PC-9 (cell line): ENCODE data around the gene MAN1A1. TPM values are rescaled to one million over a fixed set of nuclear protein-coding genes. Genes with fewer than 3 reads are reported as not detected.
"Not testable (repeated sequence)": the region's sequence is repeated elsewhere in the genome, so short reads cannot be mapped to it uniquely, and the experiment has no call there.

Source experiments
- BruUV-seq: library from RNA; stranded (reverse); fragments of 400-500 nt; replicated peaks from 2 replicates; lab custom pipeline; 2021; lab: Mats Ljungman, UMichigan
- CTCF ChIA-PET: fragments of 300-600 bp; sonication (Branson Sonifier 250); formaldehyde crosslinking; loops from one replicate; lab custom pipeline; 2022; ENCODE audit warnings: antibody characterized with exemption; lab: Charles Lee
- POLR2A ChIA-PET: fragments of 300-600 bp; sonication (Branson Sonifier 250); formaldehyde crosslinking; loops from one replicate; lab custom pipeline; 2022; ENCODE audit warnings: antibody characterized with exemption; ENCODE audit not compliant: unreplicated experiment; lab: Charles Lee
- DNase-seq, 2 experiments: peaks; one replicate each; pipeline versions ENCODE4 v3.0.0 to v3.0.0-alpha.2; 2015 to 2022; ENCODE audit warnings: mixed read lengths in 1 of 2
- H2AFZ ChIP-seq: fragments of 200-600 bp; sonication (generic); 2 replicates; pipeline ENCODE4 v1.8.1; 2017; ENCODE audit warnings: antibody characterized with exemption
- H3F3A ChIP-seq: fragments of 200-600 bp; sonication (generic); 2 replicates; pipeline ENCODE4 v1.8.1; 2017; ENCODE audit warnings: antibody characterized with exemption, mild to moderate bottlenecking, low read depth; ENCODE audit not compliant: insufficient read depth
- H3K27ac ChIP-seq: fragments of 200-600 bp; sonication (generic); 2 replicates; pipeline ENCODE4 v1.6.1; 2016; ENCODE audit warnings: mixed run types
- H3K27me3 ChIP-seq: fragments of 200-600 bp; sonication (generic); 2 replicates; pipeline ENCODE4 v1.6.1; 2016; ENCODE audit warnings: low read depth, mixed run types; ENCODE audit not compliant: insufficient read depth
- H3K36me3 ChIP-seq: fragments of 200-600 bp; sonication (generic); 2 replicates; pipeline ENCODE4 v1.6.1; 2016; ENCODE audit warnings: low read depth, mixed run types
- H3K4me1 ChIP-seq: fragments of 200-600 bp; sonication (generic); replicated peaks from 2 replicates; pipeline ENCODE4 v1.6.1; 2016; ENCODE audit warnings: mixed run types; ENCODE audit not compliant: insufficient read depth
- H3K4me2 ChIP-seq: fragments of 200-600 bp; sonication (generic); 2 replicates; pipeline ENCODE4 v1.6.1; 2017; ENCODE audit warnings: mixed run types
- H3K4me3 ChIP-seq: fragments of 200-600 bp; sonication (generic); 2 replicates; pipeline ENCODE4 v1.6.1; 2016; ENCODE audit warnings: mixed run types
- H3K79me2 ChIP-seq: fragments of 200-600 bp; sonication (generic); 2 replicates; pipeline ENCODE4 v1.6.1; 2017; ENCODE audit warnings: low read depth, mixed run types
- H3K9me2 ChIP-seq: fragments of 200-600 bp; sonication (generic); 2 replicates; pipeline ENCODE4 v1.8.1; 2017; ENCODE audit warnings: mild to moderate bottlenecking; ENCODE audit not compliant: insufficient read depth
- H3K9me3 ChIP-seq: fragments of 200-600 bp; sonication (generic); 2 replicates; pipeline ENCODE4 v1.8.1; 2016; ENCODE audit warnings: low read depth; ENCODE audit not compliant: insufficient read depth
- H4K20me1 ChIP-seq: fragments of 200-600 bp; sonication (generic); 2 replicates; pipeline ENCODE4 v1.8.1; 2017; ENCODE audit not compliant: insufficient read depth
- EZH2 ChIP-seq: fragments of 200-600 bp; sonication (generic); IDR thresholded peaks from 2 replicates; pipeline ENCODE4 v1.8.0; 2017; ENCODE audit warnings: antibody characterized with exemption, low read depth
- intact Hi-C: fragments of 100-400 bp; cut with micrococcal nuclease; formaldehyde crosslinking; loops from one replicate; pipeline ENCODE4 v1.10.0; 2022; ENCODE audit not compliant: unreplicated experiment
- total RNA-seq: library from RNA; stranded (reverse); gene quantifications from 2 replicates; pipeline ENCODE4 v1.2.3, GENCODE V29; 2021
- TF ChIP-seq, protein P1 (sequence below): fragments of 200-600 bp; sonication (generic); conservative IDR thresholded peaks from 2 replicates; pipeline ENCODE4 v1.6.1; 2017; ENCODE audit warnings: mixed run types, antibody characterized with exemption, mild to moderate bottlenecking, moderate library complexity

The MAN1A1 gene
- total RNA-seq, 1 experiment from 2014 or later, result 13.4 TPM

DNA sequence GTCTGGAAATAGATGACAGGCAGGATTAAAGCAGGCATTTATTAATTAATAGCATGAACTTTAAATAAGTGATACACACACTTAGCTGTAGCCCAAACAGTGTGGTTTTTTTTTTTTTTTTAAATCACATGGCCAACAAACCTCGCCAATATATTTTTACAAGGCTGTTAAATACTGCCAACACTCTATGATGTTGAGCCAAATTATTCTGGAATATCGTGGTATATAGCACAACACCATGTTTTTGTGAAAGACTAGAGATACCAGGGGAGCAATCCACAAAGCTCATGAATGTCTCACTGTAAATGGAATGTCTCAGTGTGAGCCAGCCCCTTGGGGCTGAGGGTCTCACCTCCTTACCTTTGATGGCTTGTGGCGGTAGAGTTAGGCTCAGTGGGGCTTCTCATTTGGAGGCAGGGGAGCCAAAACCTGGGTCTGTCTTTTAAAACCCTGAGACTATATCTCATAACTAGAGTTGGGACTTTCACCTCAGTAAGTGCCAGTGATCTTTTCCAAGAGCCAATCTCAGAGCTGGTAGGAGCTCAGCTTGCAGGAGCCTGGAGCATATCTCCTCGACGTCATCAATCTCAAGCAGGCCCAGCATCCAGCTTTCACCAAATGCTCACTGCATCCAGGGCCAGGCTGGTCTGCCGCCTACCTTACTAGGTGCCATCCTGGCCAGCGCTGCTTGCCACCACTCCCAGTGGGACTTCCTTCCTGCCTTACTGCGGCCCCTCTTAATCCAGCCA lies 192.6 kb downstream of the MAN1A1 start:
- H3K4me3 ChIP-seq, result no peak overlapping the region
- BruUV-seq, result no TSS peak
- H3K79me2 ChIP-seq, result no peaks in the 10 kb centered on the region
- H3K9me2 ChIP-seq, result no peaks in the 10 kb centered on the region
- H3K36me3 ChIP-seq, result no peaks in the 10 kb centered on the region
- H3K4me1 ChIP-seq, result no peaks in the 10 kb centered on the region
- H3F3A ChIP-seq, result no peaks in the 10 kb centered on the region
- H3K27ac ChIP-seq, result no peak overlapping the region
- CTCF ChIA-PET, result no interaction called here
- no peaks in the 10 kb centered on the region for H3K9me3 ChIP-seq
- POLR2A ChIA-PET, result no interaction called here
- no peaks in the 10 kb centered on the region for H4K20me1 ChIP-seq
- DNase-seq, result no peak
- intact Hi-C loops, result no loop called here
- H3K4me2 ChIP-seq, result no peak overlapping the region
- 0 out of 2 replicates have a peak, but pooled peaks cover 3% of the 10 kb centered on the region for H3K27me3 ChIP-seq
- TF ChIP-seq, protein P1, sequence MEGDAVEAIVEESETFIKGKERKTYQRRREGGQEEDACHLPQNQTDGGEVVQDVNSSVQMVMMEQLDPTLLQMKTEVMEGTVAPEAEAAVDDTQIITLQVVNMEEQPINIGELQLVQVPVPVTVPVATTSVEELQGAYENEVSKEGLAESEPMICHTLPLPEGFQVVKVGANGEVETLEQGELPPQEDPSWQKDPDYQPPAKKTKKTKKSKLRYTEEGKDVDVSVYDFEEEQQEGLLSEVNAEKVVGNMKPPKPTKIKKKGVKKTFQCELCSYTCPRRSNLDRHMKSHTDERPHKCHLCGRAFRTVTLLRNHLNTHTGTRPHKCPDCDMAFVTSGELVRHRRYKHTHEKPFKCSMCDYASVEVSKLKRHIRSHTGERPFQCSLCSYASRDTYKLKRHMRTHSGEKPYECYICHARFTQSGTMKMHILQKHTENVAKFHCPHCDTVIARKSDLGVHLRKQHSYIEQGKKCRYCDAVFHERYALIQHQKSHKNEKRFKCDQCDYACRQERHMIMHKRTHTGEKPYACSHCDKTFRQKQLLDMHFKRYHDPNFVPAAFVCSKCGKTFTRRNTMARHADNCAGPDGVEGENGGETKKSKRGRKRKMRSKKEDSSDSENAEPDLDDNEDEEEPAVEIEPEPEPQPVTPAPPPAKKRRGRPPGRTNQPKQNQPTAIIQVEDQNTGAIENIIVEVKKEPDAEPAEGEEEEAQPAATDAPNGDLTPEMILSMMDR, result no peak
- TF ChIP-seq EZH2, result no peak
- H2AFZ ChIP-seq, result no peak overlapping the region

DNA sequence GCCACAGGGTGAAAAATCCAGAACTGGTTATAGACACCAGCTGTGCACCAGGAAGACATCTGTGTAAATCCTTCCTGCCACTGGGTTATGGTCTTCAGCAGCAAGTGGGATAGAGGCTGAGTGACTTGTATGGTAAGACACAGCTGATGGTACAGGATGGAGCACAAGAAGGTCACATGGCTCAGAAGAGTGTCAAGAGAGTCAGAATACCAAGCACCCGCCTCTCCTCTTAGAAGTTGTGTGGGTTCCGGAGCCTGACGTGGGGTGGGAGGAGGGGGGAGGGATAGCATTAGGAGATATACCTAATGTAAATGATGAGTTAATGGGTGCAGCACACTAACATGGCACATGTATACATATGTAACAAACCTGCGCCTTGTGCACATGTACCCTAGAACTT lies 193.5 kb downstream of the MAN1A1 start:
- H3K9me2 ChIP-seq, H3K36me3 ChIP-seq, H2AFZ ChIP-seq, intact Hi-C loops, H3F3A ChIP-seq, POLR2A ChIA-PET, H3K27ac ChIP-seq, H3K4me1 ChIP-seq, H3K79me2 ChIP-seq, H3K9me3 ChIP-seq, BruUV-seq, DNase-seq, H3K4me3 ChIP-seq, CTCF ChIA-PET, H3K27me3 ChIP-seq, H3K4me2 ChIP-seq, H4K20me1 ChIP-seq: not testable (repeated sequence)

DNA sequence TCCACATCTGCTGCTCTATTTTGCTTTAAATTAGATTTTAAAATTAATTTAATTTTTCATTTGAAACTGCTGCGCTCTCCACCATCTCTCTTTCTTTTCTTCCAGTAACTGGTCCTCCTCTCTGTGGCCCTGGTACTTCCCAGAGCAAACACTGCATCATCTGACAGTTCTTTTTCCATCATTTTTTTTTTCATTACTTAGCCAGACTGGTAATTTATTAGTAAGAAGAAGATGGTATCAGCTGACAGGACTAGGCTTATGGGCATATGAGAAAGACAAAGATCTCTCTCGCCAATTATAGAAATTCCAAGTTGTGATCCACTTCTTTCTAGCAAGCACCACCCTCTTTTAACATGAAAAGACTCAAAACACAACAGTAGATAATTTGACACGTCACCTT lies 197.4 kb downstream of the MAN1A1 start:
- Histone ChIP-seq H3K9me2 (no peaks in the 10 kb centered on the region), H4K20me1 (no peaks in the 10 kb centered on the region), H3K4me1 (peaks cover 16% of the 10 kb centered on the region), H2AFZ (no peak overlapping the region), H3K4me3 (no peak overlapping the region), H3K4me2 (no peak overlapping the region), H3K9me3 (no peaks in the 10 kb centered on the region), H3K27ac (no peak overlapping the region), H3F3A (peaks cover 10% of the 10 kb centered on the region; the same call in 1 of the 2 replicates), H3K27me3 (no peaks in the 10 kb centered on the region), H3K79me2 (no peaks in the 10 kb centered on the region), H3K36me3 (no peaks in the 10 kb centered on the region)
- no TSS peak for BruUV-seq
- CTCF ChIA-PET, result no interaction called here
- intact Hi-C loops, result no loop called here
- POLR2A ChIA-PET, result no interaction called here
- TF ChIP-seq, protein P1, result no peak
- TF ChIP-seq EZH2, result no peak
- no peak for DNase-seq
